GM21825 (cell line): ENCODE results near the gene GAL3ST2.
A peak's percentile ranks its signal among the peaks of the same experiment; 100 is the strongest.
"Not testable (repeated sequence)": the region's sequence is repeated elsewhere in the genome, so short reads cannot be mapped to it uniquely, and the experiment has no call there.

Experiments used
- ATAC-seq: cut with Tn5 transposase; IDR thresholded peaks from one replicate; pipeline ENCODE4 v1.9.1; 2021; ENCODE audit warnings: mild to moderate bottlenecking, moderate library complexity; ENCODE audit not compliant: unreplicated experiment

The GAL3ST2 gene

DNA sequence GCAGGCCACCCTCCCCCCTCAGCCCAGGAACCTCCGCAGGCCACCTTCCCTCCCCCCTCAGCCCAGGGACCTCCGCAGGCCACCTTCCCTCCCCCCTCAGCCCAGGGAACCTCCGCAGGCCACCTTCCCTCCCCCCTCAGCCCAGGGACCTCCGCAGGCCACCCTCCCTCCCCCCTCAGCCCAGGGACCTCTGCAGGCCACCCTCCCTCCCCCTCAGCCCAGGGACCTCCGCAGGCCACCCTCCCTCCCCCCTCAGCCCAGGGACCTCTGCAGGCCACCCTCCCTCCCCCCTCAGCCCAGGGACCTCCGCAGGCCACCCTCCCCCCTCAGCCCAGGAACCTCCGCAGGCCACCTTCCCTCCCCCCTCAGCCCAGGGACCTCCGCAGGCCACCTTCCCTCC is 29.6 kb downstream of the GAL3ST2 start:
- not testable (repeated sequence) for ATAC-seq

- no peak for ATAC-seq
Measured at GRCh38 chr2:241808051-241808720, 31.6 kb downstream of the GAL3ST2 start.

- ATAC-seq: no peak
Measured at GRCh38 chr2:241808721-241809382, 32.2 kb downstream of the GAL3ST2 start, which contains the start of gene NEU4. NEU4 (plus strand) TSS chr2:241809193; CDS start chr2:241814485, 5,292 bp downstream.

- ATAC-seq: no peak
Measured at GRCh38 chr2:241809383-241810306, 33.0 kb downstream of the GAL3ST2 start.

DNA sequence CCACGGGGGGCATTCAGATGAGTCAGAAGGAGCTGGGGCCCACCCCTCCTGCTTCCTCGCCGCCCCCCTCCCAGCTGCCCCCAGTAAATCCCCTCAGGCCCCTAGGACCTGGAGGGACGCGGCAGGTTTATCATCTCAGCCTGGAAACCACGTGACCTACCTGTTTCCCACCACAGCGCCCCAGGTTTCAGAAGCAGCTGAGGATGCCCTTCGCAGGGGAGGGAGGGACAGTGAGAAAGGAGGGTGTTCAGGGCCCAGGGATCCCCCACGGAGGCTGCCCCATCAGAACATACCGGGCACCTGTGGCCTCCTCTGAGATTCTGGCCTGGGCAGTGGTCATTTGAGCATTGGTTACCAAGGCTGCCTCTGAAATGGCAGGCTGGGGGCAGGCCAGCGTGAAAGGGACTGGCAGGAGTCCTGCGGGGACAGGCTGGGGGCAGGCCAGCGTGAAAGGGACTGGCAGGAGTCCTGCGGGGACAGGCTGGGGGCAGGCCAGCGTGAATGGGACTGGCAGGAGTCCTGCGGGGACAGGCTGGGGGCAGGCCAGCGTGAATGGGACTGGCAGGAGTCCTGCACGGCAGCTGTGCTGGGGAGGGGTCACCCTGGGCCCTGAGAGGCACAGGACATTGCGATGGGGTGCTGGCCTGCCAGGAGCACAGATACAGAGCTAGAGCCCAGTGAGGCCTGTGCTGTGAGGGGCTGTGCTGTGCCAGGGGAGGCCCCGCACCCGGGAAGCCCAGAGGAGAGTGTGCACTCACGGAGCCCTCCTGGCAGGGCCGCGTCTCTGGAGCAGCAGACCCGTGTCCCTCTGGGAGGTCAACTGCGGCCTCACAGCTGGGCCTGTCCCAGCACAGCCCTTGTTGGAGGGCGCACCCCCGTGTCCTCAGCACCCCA is 33.9 kb downstream of the GAL3ST2 start:
- ATAC-seq: no peak

DNA sequence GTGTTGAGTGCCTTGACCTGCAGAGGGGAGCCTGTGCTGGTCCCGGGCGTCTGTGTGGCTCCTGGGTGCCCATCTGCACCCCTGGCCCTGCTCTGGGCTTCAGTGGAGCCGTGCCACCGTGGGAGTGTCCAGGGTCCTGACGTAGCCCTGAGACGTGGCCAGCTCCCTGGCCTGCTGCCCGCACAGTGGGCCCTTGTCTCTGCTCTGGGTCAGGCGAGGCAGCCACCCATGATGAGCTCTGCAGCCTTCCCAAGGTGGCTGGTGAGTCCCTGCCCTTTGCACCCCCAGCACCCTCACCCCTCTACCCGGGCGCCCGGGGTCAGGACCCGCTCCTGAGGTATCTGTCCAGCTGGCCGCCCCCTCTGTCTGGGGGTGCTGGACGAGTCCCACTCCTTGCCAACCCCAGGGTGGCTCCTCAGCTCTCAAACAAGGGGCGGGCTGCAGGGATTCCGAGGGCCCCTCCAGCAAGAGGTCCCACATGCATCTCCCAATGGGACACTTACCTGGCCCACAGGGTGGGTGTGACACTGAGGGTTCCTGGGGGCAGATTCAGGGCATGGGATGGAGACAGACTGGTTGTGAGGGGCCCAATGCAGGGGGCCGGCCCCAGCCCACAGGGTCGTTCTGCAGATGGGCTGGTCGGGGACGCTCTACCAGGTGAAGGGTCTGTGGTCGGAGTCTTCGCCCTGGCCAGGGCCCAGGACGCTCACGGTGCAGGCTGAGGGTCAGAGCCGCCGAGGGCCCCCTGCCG is 34.8 kb downstream of the GAL3ST2 start:
- no peak for ATAC-seq

DNA sequence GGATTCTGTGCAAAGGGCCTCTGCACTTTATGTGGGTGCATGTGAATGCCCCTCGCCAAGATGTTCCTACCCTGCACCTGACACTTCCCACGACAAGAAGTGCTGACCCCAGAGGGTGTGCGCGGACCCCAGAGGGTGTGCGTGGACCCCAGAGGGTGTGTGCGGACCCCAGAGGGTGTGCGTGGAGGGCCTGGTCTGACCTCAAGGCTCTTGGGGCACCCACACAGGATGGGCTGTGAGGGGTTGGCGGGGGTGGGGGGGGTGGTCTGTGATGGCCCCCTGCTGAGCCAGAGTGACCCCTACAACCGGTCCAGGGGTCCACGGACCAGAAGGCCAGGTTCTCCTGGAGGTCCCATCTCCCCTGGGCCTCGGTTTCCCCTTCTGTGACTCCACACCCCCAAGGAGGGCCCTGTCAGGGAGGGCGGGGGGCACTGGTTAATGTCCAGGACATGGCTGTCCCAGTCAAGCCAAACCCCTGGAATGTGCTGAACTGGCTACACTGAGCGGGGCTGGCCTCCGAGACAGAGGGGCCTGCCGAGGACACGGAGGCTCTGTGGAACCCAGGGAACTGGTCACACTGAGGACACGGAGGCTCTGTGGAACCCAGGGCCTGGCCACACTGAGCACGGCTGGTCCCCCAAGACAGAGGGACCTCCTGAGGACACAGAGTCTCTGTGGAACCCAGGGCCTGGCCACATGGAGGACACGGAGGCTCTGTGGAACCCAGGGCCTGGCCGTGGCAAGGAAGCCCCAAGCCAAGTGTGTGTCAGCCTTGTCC is 35.5 kb downstream of the GAL3ST2 start:
- ATAC-seq: no peak

GRCh38 chr2:241812730-241813643 is 36.4 kb downstream of the GAL3ST2 start:
- no peak for ATAC-seq

DNA sequence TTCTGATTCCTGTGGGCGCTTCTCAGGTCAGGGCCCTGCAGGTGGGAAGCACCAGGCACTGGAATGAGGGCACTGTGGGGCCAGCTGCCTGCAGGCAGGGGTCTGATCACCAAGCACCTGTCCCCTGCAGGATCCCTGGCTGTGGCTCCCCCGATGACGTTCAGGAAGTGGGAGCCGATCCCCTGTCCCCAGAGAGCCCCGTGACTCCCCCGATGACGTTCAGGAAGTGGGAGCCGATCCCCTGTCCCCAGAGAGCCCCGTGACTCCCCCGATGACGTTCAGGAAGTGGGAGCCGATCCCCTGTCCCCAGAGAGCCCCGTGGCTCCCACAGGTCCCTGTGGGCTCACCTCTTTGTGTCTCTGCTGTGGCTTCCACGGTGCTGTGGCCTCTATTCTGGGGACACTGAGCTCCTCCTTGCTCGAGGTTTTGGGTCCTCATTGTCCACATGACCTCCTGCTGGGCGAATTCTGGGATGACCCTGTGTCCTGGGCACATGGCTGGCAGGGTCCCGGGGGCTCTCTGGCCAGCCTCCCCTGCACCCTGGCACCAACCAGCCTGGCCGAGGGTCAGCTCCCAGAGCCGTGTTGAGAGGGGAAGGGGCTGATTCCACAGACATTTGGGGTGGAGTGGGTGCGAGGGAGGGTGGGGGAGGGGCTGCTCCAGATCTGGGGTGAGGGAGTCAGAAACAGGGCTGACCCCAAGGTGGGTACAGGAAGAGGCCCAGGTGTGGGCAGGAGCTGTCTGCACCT is 37.2 kb downstream of the GAL3ST2 start:
- ATAC-seq: peak; percentile 27

DNA sequence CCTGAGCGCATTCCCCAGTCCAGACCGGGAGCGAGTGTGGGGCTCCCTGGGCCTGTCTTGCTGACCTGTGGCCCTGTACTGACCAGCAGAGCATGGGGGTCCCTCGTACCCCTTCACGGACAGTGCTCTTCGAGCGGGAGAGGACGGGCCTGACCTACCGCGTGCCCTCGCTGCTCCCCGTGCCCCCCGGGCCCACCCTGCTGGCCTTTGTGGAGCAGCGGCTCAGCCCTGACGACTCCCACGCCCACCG is 37.7 kb downstream of the GAL3ST2 start:
- no peak for ATAC-seq

DNA sequence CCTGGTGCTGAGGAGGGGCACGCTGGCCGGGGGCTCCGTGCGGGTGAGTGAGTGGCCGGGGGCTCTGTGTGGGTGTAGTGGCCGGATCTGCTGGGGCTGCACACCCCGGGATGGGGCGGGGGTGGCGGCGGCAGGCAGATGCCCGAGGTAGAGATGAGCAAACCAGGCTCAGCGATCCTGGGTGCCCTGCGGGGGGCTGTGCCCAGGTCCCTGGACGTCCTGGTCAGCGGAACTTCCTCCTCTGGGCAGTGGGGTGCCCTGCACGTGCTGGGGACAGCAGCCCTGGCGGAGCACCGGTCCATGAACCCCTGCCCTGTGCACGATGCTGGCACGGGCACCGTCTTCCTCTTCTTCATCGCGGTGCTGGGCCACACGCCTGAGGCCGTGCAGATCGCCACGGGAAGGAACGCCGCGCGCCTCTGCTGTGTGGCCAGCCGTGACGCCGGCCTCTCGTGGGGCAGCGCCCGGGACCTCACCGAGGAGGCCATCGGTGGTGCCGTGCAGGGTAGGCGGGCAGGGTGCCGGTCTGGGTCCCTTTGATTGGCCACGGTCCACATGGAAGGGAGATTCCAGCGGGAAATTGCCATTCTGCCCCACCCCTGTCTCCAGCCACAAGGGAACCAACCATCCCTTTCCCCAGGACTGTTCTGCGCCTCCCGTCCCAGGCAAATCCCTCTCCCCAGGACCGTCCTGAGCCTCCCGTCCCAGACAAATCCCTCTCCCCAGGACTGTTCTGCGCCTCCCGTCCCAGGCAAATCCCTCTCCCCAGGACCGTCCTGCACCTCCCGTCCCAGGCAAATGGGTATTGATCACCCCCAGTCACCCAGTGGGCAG is 38.2 kb downstream of the GAL3ST2 start:
- ATAC-seq: no peak

GRCh38 chr2:241815477-241816430 is 39.1 kb downstream of the GAL3ST2 start:
- no peak for ATAC-seq

GRCh38 chr2:241816431-241817121 is 40.0 kb downstream of the GAL3ST2 start:
- ATAC-seq: no peak

DNA sequence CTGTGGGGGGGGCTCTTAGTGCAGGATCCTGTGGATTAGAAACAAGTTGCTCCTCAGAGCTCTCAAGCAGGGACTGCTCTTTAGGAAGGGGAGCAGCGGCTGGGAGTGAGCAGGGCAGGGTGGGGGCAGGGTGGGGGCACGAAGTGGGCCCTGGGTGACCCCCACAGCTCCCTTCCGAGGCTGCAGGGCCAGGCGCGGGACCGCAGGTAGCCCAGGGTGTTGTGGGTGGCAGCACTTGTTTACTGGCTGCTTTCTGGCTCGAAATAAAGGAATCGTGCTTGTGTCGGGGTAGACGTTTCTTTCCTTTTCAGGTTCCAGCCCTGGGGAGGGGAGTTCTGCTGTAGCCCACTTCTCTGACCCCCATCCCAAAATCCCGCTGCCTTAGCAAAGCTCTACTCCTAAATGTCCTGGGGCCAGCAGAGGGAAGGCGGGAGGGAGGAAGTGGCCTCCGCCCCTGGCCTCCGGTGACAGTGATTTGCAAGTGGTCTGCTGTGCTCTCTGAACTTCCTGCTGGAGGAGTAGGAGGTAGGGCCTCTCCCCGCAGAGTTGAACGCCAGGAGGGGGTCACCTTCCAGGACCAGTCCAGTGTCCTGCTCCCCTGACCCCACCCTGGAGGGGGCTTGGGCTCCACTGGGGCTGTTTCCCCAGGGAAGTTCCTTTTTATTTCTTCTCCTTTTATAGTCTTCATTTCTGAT is 40.7 kb downstream of the GAL3ST2 start:
- ATAC-seq: no peak
